ENCODE results near the gene GSTA5.
"Not testable (repeated sequence)": the region's sequence is repeated elsewhere in the genome, so short reads cannot be mapped to it uniquely, and the experiment has no call there.

GRCh38 chr6:52794366-52794765 is 46.2 kb downstream of the GSTA5 start:
- TF ChIP-seq CTCF (IDR thresholded peaks at IDR 0.05); POLR2A (IDR thresholded peaks at IDR 0.05; ENCODE audit: low read depth); EP300 (IDR thresholded peaks at IDR 0.05); POLR2AphosphoS5 (IDR thresholded peaks at IDR 0.05): not testable (repeated sequence)
